SU-DHL-6 (cell line): ENCODE results near the gene MAP2K4.

Source experiments
- H2AFZ ChIP-seq: fragments of 200-600 bp; sonication (generic); 2 replicates; pipeline ENCODE4 v1.6.1; 2014; ENCODE audit warnings: low read depth, mild to moderate bottlenecking, moderate library complexity, mixed read lengths, antibody characterized with exemption, low read length; ENCODE audit not compliant: severe bottlenecking
- H3F3A ChIP-seq: fragments of 200-600 bp; shearing (Covaris generic); 2 replicates; pipeline ENCODE4 v1.6.0; 2016; ENCODE audit warnings: antibody characterized with exemption, mild to moderate bottlenecking; ENCODE audit not compliant: insufficient read depth
- H3K27ac ChIP-seq: fragments of 200-600 bp; sonication (generic); 2 replicates; pipeline ENCODE4 v1.5.1; 2016; ENCODE audit warnings: low read depth, mild to moderate bottlenecking, low read length, moderate library complexity, mixed read lengths
- H3K27me3 ChIP-seq: fragments of 200-600 bp; sonication (generic), shearing (Covaris generic); 2 replicates; pipeline ENCODE4 v1.6.0; 2014; ENCODE audit warnings: mild to moderate bottlenecking, low read length
- H3K36me3 ChIP-seq: fragments of 200-600 bp; sonication (generic); 2 replicates; pipeline ENCODE4 v1.6.1; 2014; ENCODE audit warnings: mild to moderate bottlenecking, low read length, mixed read lengths
- H3K4me2 ChIP-seq: fragments of 300-600, 200-600 bp; shearing (Covaris generic), sonication (generic); 2 replicates; pipeline ENCODE4 v1.6.0; 2014; ENCODE audit warnings: low read length, low read depth, mild to moderate bottlenecking; ENCODE audit not compliant: poor library complexity, severe bottlenecking
- H3K4me3 ChIP-seq: fragments of 200-600 bp; sonication (generic); 2 replicates; pipeline ENCODE4 v1.5.1; 2014; ENCODE audit warnings: antibody characterized with exemption, low read length, mild to moderate bottlenecking, mixed read lengths; ENCODE audit not compliant: insufficient read depth, poor library complexity, severe bottlenecking
- H3K79me2 ChIP-seq: fragments of 200-600 bp; sonication (generic); 2 replicates; pipeline ENCODE4 v1.6.1; 2014; ENCODE audit warnings: mild to moderate bottlenecking, low read length, moderate library complexity; ENCODE audit not compliant: insufficient read depth
- H3K9ac ChIP-seq: fragments of 200-600 bp; sonication (generic); 2 replicates; pipeline ENCODE4 v1.7.0; 2014; ENCODE audit warnings: mild to moderate bottlenecking, low read length
- H3K9me2 ChIP-seq: fragments of 200-600 bp; sonication (generic); replicated peaks from 2 replicates; pipeline ENCODE4 v1.6.1; 2014; ENCODE audit warnings: low read length; ENCODE audit not compliant: insufficient read depth
- H3K9me3 ChIP-seq: fragments of 200-600 bp; sonication (generic); 2 replicates; pipeline ENCODE4 v1.6.1; 2014; ENCODE audit warnings: low read length, mixed read lengths; ENCODE audit not compliant: insufficient read depth
- H4K20me1 ChIP-seq: fragments of 200-600 bp; sonication (generic); 2 replicates; pipeline ENCODE4 v1.6.1; 2014; ENCODE audit warnings: low read depth, mild to moderate bottlenecking, antibody characterized with exemption, low read length, moderate library complexity, mixed read lengths
- CTCF ChIP-seq: fragments of 200-600 bp; sonication (generic); IDR thresholded peaks from one replicate; pipeline ENCODE4 v1.5.1; 2017; ENCODE audit warnings: antibody characterized with exemption, mild to moderate bottlenecking, low read length, moderate library complexity; ENCODE audit not compliant: insufficient read depth, poor library complexity, severe bottlenecking
- EZH2phosphoT487 ChIP-seq: fragments of 200-600 bp; sonication (generic), shearing (Covaris generic); conservative IDR thresholded peaks from 2 replicates; pipeline ENCODE4 v1.6.1; 2018; ENCODE audit warnings: mild to moderate bottlenecking, antibody characterized with exemption, low read length, moderate library complexity, mixed read lengths

The MAP2K4 gene

GRCh38 chr17:12104831-12105230, 84.2 kb downstream of the MAP2K4 start:
- no peak overlapping the region for H2AFZ ChIP-seq
- TF ChIP-seq EZH2phosphoT487 = no peak
- TF ChIP-seq CTCF = no peak
- H3K4me2 ChIP-seq = no peak overlapping the region
- H4K20me1 ChIP-seq = no peaks in the 10 kb centered on the region
- no peaks in the 10 kb centered on the region for H3K36me3 ChIP-seq
- H3K9ac ChIP-seq = no peak overlapping the region
- H3K27me3 ChIP-seq = no peaks in the 10 kb centered on the region
- H3F3A ChIP-seq = no peaks in the 10 kb centered on the region
- no peaks in the 10 kb centered on the region for H3K9me3 ChIP-seq
- no peak overlapping the region for H3K27ac ChIP-seq
- no peaks in the 10 kb centered on the region for H3K9me2 ChIP-seq
- H3K79me2 ChIP-seq = no peaks in the 10 kb centered on the region
- no peak overlapping the region for H3K4me3 ChIP-seq

GRCh38 chr17:12107905-12108304, 87.2 kb downstream of the MAP2K4 start:
- TF ChIP-seq CTCF (no peak), EZH2phosphoT487 (no peak)
- Histone ChIP-seq H2AFZ (no peak overlapping the region), H3K36me3 (no peaks in the 10 kb centered on the region), H3K9me2 (no peaks in the 10 kb centered on the region), H3K4me3 (no peak overlapping the region), H3K27me3 (no peaks in the 10 kb centered on the region), H3K79me2 (no peaks in the 10 kb centered on the region), H3K9me3 (no peaks in the 10 kb centered on the region), H3K27ac (no peak overlapping the region), H3K4me2 (no peak overlapping the region), H3K9ac (no peak overlapping the region), H3F3A (no peaks in the 10 kb centered on the region), H4K20me1 (no peaks in the 10 kb centered on the region)

DNA sequence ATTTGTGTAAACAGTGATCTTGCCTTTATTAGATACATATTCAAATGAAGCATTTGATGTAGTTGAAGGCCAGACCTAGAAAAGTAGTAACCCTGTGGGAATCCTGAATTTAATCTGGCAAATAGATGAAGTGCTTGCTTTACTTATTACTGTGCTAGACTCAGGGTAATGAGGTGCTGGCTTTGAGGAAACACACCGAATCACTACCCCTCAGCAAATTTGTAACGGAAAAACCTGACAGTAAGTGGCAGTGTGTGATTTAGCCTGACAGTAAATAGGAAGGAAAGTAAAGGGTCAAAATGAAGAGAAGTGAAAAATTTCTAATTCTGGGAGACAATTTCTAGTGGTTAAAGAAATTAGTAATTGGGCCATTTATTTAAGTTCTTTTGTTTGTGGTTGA, 90.2 kb downstream of the MAP2K4 start:
- Histone ChIP-seq H3K36me3 (0 out of 2 replicates have a peak, but pooled peaks cover 2% of the 10 kb centered on the region), H2AFZ (no peak overlapping the region), H3K4me3 (no peak overlapping the region), H4K20me1 (no peaks in the 10 kb centered on the region), H3K27me3 (no peaks in the 10 kb centered on the region), H3K79me2 (no peaks in the 10 kb centered on the region), H3K27ac (no peak overlapping the region), H3K4me2 (no peak overlapping the region), H3F3A (no peaks in the 10 kb centered on the region), H3K9me2 (no peaks in the 10 kb centered on the region), H3K9ac (no peak overlapping the region), H3K9me3 (no peaks in the 10 kb centered on the region)
- TF ChIP-seq CTCF (no peak), EZH2phosphoT487 (no peak)
